K562 (cell line): ENCODE data around the gene FASTK.

Experiments
- POLR2A ChIP-seq: fragments of 450-650 bp; conservative IDR thresholded peaks from 2 replicates; pipeline ENCODE4 v1.6.1; 2016
- POLR2AphosphoS5 ChIP-seq: IDR thresholded peaks from 2 replicates; pipeline ENCODE4 v1.6.1; 2011; ENCODE audit warnings: mild to moderate bottlenecking, low read depth, low read length, moderate library complexity; ENCODE audit not compliant: control insufficient read depth, insufficient read depth

DNA sequence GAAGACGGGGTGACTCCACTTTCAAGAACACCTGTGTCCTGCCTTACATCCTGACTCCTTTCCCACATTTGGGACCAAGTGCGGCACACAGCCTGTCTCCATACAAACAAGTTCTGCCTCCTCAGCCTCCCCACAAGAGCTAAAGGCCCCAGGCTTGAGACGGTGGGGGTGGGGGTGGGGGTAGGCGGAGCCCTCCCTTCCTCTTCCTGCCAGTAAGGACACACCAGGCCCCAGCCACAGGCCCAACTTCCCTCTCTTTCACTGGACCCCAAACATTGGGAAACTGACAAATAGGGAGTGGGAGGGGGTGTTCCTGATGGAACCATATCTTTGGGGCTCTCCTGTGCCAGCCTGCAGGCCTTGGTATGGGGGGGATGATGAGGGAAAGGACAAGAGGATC, 27.5 kb downstream of the FASTK start:
- TF ChIP-seq POLR2A (no peak), POLR2AphosphoS5 (no peak)
